ENCODE data around the gene NFKBIZ.

The NFKBIZ gene

DNA sequence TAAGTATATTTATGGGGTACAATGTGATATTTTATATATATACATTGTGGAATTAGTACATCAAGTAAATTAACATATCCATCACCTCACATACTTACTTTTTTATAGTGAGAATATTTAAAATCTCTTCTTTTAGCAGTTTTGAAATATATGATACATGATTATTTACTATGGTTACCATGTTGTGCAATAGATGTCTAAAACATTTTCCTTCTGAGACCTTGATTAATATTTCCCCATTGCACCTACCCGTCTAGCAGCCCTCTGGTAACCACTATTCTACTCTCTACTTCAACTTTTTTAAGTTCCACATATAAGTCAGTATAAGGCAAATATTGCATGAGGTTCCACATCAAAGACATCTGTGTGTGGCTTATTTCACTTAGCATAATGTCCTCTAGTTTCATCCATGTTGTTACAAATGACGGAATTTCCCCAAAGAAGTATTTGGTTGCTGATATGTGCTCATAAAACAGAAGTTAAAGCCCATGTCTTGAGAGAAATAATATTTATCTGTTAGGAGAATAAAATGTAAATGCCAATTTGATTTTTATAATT, 29.6 kb upstream of the NFKBIZ start:
- no peak overlapping the region for H3K14ac ChIP-seq (ENCODE audit: low read length in 2 of 2)
- H2AFZ ChIP-seq (ENCODE audit: low read depth, low read length): no peak overlapping the region
- no peak overlapping the region for H2BK5ac ChIP-seq (ENCODE audit: low read depth, low read length, poor library complexity, severe bottlenecking)
- no peaks in the 10 kb centered on the region for H3K9me3 ChIP-seq (ENCODE audit: control insufficient read depth, low read length)
- peaks cover 13 to 50% of the 10 kb centered on the region in 2 experiments for H3K36me3 ChIP-seq (ENCODE audit: control insufficient read depth in 1 of 2, insufficient read depth in 2 of 2, low read depth in 1 of 2, low read length in 2 of 2)
- peaks cover 2% of the 10 kb centered on the region for H3K4me1 ChIP-seq (ENCODE audit: control insufficient read depth, insufficient read depth, low read depth, low read length)
- no peak overlapping the region for H4K8ac ChIP-seq (ENCODE audit: low read length)
- no peak overlapping the region for H3K27ac ChIP-seq (ENCODE audit: low read length, poor library complexity, severe bottlenecking)
- no peak overlapping the region for H3K18ac ChIP-seq (ENCODE audit: low read depth in 1 of 2, low read length in 2 of 2)
- 100% methylated on average over 1 of the region's 2 CpGs for WGBS
- no peak for DNase-seq
- H2BK15ac ChIP-seq (ENCODE audit: low read depth, poor library complexity, severe bottlenecking): no peak overlapping the region
- H4K91ac ChIP-seq (ENCODE audit: low read length): no peak overlapping the region
- H2BK12ac ChIP-seq (ENCODE audit: low read length in 2 of 2): no peak overlapping the region
- H3K4me3 ChIP-seq (ENCODE audit: insufficient read depth in 1 of 2, low read depth in 1 of 2, low read length in 2 of 2): no peak overlapping the region
- no peak overlapping the region for H3K4ac ChIP-seq (ENCODE audit: low read depth in 1 of 2, low read length in 2 of 2)
- no peak overlapping the region for H3K23ac ChIP-seq (ENCODE audit: low read length in 2 of 2)
- H3K27me3 ChIP-seq (ENCODE audit: control insufficient read depth in 1 of 2, insufficient read depth in 1 of 2, low read length in 2 of 2): no peaks in the 10 kb centered on the region
- no peak overlapping the region for H3K9ac ChIP-seq (ENCODE audit: low read length)
- H2AK5ac ChIP-seq (ENCODE audit: low read length, severe bottlenecking): no peak overlapping the region
- no peak overlapping the region for H2BK120ac ChIP-seq (ENCODE audit: low read depth, low read length)
- peaks cover 23% of the 10 kb centered on the region for H3K79me1 ChIP-seq (replicated peaks; ENCODE audit: low read length, poor library complexity, severe bottlenecking)
- H3K4me2 ChIP-seq (ENCODE audit: low read length, poor library complexity, severe bottlenecking): no peak overlapping the region

GRCh38 chr3:101821503-101821902, 27.8 kb upstream of the NFKBIZ start:
- no peak overlapping the region for H2BK5ac ChIP-seq (ENCODE audit: low read depth, low read length, poor library complexity, severe bottlenecking)
- no peaks in the 10 kb centered on the region for H3K27me3 ChIP-seq (ENCODE audit: control insufficient read depth in 1 of 2, insufficient read depth in 1 of 2, low read length in 2 of 2)
- H2BK15ac ChIP-seq (ENCODE audit: low read depth, poor library complexity, severe bottlenecking): no peak overlapping the region
- H3K36me3 ChIP-seq (ENCODE audit: control insufficient read depth in 1 of 2, insufficient read depth in 2 of 2, low read depth in 1 of 2, low read length in 2 of 2): peaks cover 13 to 50% of the 10 kb centered on the region in 2 experiments
- no peak overlapping the region for H3K9ac ChIP-seq (ENCODE audit: low read length)
- DNase-seq: no peak
- no peak overlapping the region for H3K14ac ChIP-seq (ENCODE audit: low read length in 2 of 2)
- H4K8ac ChIP-seq (ENCODE audit: low read length): no peak overlapping the region
- no peak overlapping the region for H2BK120ac ChIP-seq (ENCODE audit: low read depth, low read length)
- H3K23ac ChIP-seq (ENCODE audit: low read length in 2 of 2): no peak overlapping the region
- H2BK12ac ChIP-seq (ENCODE audit: low read length in 2 of 2): no peak overlapping the region
- no peak overlapping the region for H2AFZ ChIP-seq (ENCODE audit: low read depth, low read length)
- H3K4me3 ChIP-seq (ENCODE audit: insufficient read depth in 1 of 2, low read depth in 1 of 2, low read length in 2 of 2): no peak overlapping the region
- H4K91ac ChIP-seq (ENCODE audit: low read length): no peak overlapping the region
- no peak overlapping the region for H3K4ac ChIP-seq (ENCODE audit: low read depth in 1 of 2, low read length in 2 of 2)
- peaks cover 23% of the 10 kb centered on the region for H3K79me1 ChIP-seq (replicated peaks; ENCODE audit: low read length, poor library complexity, severe bottlenecking)
- no peak overlapping the region for H3K4me2 ChIP-seq (ENCODE audit: low read length, poor library complexity, severe bottlenecking)
- H3K27ac ChIP-seq (ENCODE audit: low read length, poor library complexity, severe bottlenecking): no peak overlapping the region
- H3K4me1 ChIP-seq (ENCODE audit: control insufficient read depth, insufficient read depth, low read depth, low read length): no peaks in the 10 kb centered on the region
- no peaks in the 10 kb centered on the region for H3K9me3 ChIP-seq (ENCODE audit: control insufficient read depth, low read length)
- H3K18ac ChIP-seq (ENCODE audit: low read depth in 1 of 2, low read length in 2 of 2): no peak overlapping the region
- no peak overlapping the region for H2AK5ac ChIP-seq (ENCODE audit: low read length, severe bottlenecking)
- over 99% methylated on average over 19 of the region's 19 CpGs for WGBS

DNA sequence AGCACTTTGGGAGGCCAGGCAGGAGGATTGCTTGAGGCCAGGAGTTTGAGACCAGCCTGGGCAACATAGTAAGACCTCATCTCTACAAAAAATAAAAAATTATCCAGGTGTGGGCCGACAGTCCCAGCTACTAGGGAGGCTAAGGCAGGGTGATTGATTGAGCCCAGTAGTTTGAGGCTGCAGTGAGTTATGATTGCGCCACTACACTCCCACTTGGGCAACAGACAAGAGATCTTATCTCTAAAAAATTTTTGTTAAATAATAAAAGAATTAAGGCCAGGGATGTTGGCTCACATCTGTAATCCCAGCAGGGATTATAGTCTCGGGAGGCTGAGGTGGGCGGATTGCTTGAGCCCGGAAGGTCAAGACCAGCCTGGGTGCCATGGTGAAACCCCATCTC, 25.8 kb upstream of the NFKBIZ start:
- Histone ChIP-seq H2BK12ac (ENCODE audit: low read length in 2 of 2) (no peak overlapping the region), H3K18ac (ENCODE audit: low read depth in 1 of 2, low read length in 2 of 2) (no peak overlapping the region), H3K14ac (ENCODE audit: low read length in 2 of 2) (no peak overlapping the region), H3K23ac (ENCODE audit: low read length in 2 of 2) (no peak overlapping the region), H3K9ac (ENCODE audit: low read length) (no peak overlapping the region), H3K79me1 (replicated peaks; ENCODE audit: low read length, poor library complexity, severe bottlenecking) (peaks cover 15% of the 10 kb centered on the region), H4K8ac (ENCODE audit: low read length) (no peak overlapping the region), H3K4me1 (ENCODE audit: control insufficient read depth, insufficient read depth, low read depth, low read length) (no peaks in the 10 kb centered on the region), H4K91ac (ENCODE audit: low read length) (no peak overlapping the region), H3K9me3 (ENCODE audit: control insufficient read depth, low read length) (no peaks in the 10 kb centered on the region), H3K36me3 (ENCODE audit: control insufficient read depth in 1 of 2, insufficient read depth in 2 of 2, low read depth in 1 of 2, low read length in 2 of 2) (peaks cover 6 to 33% of the 10 kb centered on the region in 2 experiments), H3K27me3 (ENCODE audit: control insufficient read depth in 1 of 2, insufficient read depth in 1 of 2, low read length in 2 of 2) (no peaks in the 10 kb centered on the region), H3K4me3 (ENCODE audit: insufficient read depth in 1 of 2, low read depth in 1 of 2, low read length in 2 of 2) (no peak overlapping the region), H3K4me2 (ENCODE audit: low read length, poor library complexity, severe bottlenecking) (no peak overlapping the region), H2BK5ac (ENCODE audit: low read depth, low read length, poor library complexity, severe bottlenecking) (no peak overlapping the region), H2AK5ac (ENCODE audit: low read length, severe bottlenecking) (no peak overlapping the region), H2BK120ac (ENCODE audit: low read depth, low read length) (no peak overlapping the region), H2BK15ac (ENCODE audit: low read depth, poor library complexity, severe bottlenecking) (no peak overlapping the region), H3K27ac (ENCODE audit: low read length, poor library complexity, severe bottlenecking) (no peak overlapping the region), H3K4ac (ENCODE audit: low read depth in 1 of 2, low read length in 2 of 2) (no peak overlapping the region), H2AFZ (ENCODE audit: low read depth, low read length) (no peak overlapping the region)
- no peak for DNase-seq
- 100% methylated on average over 2 of the region's 5 CpGs for WGBS

GRCh38 chr3:101824702-101825101, 24.6 kb upstream of the NFKBIZ start:
- WGBS: 76% methylated on average over 2 of the region's 3 CpGs
- no peak overlapping the region for H2AFZ ChIP-seq (ENCODE audit: low read depth, low read length)
- H3K4ac ChIP-seq (ENCODE audit: low read depth in 1 of 2, low read length in 2 of 2): no peak overlapping the region
- H3K18ac ChIP-seq (ENCODE audit: low read depth in 1 of 2, low read length in 2 of 2): no peak overlapping the region
- H2BK12ac ChIP-seq (ENCODE audit: low read length in 2 of 2): no peak overlapping the region
- no peak overlapping the region for H3K4me2 ChIP-seq (ENCODE audit: low read length, poor library complexity, severe bottlenecking)
- H3K9ac ChIP-seq (ENCODE audit: low read length): no peak overlapping the region
- H2BK5ac ChIP-seq (ENCODE audit: low read depth, low read length, poor library complexity, severe bottlenecking): no peak overlapping the region
- H4K8ac ChIP-seq (ENCODE audit: low read length): no peak overlapping the region
- H3K4me3 ChIP-seq (ENCODE audit: insufficient read depth in 1 of 2, low read depth in 1 of 2, low read length in 2 of 2): no peak overlapping the region
- H3K4me1 ChIP-seq (ENCODE audit: control insufficient read depth, insufficient read depth, low read depth, low read length): no peaks in the 10 kb centered on the region
- H3K36me3 ChIP-seq (ENCODE audit: control insufficient read depth in 1 of 2, insufficient read depth in 2 of 2, low read depth in 1 of 2, low read length in 2 of 2): peaks cover 6 to 25% of the 10 kb centered on the region in 2 experiments
- no peak overlapping the region for H2AK5ac ChIP-seq (ENCODE audit: low read length, severe bottlenecking)
- H3K27me3 ChIP-seq (ENCODE audit: control insufficient read depth in 1 of 2, insufficient read depth in 1 of 2, low read length in 2 of 2): no peaks in the 10 kb centered on the region
- no peak overlapping the region for H3K14ac ChIP-seq (ENCODE audit: low read length in 2 of 2)
- no peak overlapping the region for H2BK15ac ChIP-seq (ENCODE audit: low read depth, poor library complexity, severe bottlenecking)
- H2BK120ac ChIP-seq (ENCODE audit: low read depth, low read length): no peak overlapping the region
- no peak for DNase-seq
- H3K9me3 ChIP-seq (ENCODE audit: control insufficient read depth, low read length): no peaks in the 10 kb centered on the region
- no peak overlapping the region for H3K27ac ChIP-seq (ENCODE audit: low read length, poor library complexity, severe bottlenecking)
- no peak overlapping the region for H4K91ac ChIP-seq (ENCODE audit: low read length)
- H3K23ac ChIP-seq (ENCODE audit: low read length in 2 of 2): no peak overlapping the region
- H3K79me1 ChIP-seq (replicated peaks; ENCODE audit: low read length, poor library complexity, severe bottlenecking): peaks cover 10% of the 10 kb centered on the region

All from mesenchymal stem cell (in vitro differentiated cells and primary cell).